HepG2 (cell line): ENCODE data around the gene KCTD5. TPM values are rescaled to one million over a fixed set of nuclear protein-coding genes. Genes with fewer than 3 reads are reported as not detected.

ENCODE experiments used
- ATAC-seq: fragments of 200-7000 bp; cut with Tn5 transposase; 3 replicates; pipeline ENCODE4 v1.9.1; 2020; ENCODE audit warnings: mild to moderate bottlenecking, moderate library complexity
- BruUV-seq: library from RNA; stranded (reverse); fragments of 400-500 nt; replicated peaks from 2 replicates; lab custom pipeline; 2021; lab: Mats Ljungman, UMichigan
- CTCF ChIA-PET: fragments of 300-600 bp; formaldehyde crosslinking; extraction: SDS; loops from one replicate; lab custom pipeline; 2021; ENCODE audit warnings: low total read pairs, inconsistent platforms, low intra/inter-chr PET ratio; lab: Yijun Ruan, JAX
- POLR2A ChIA-PET: fragments of 350-600 bp; sonication (Branson Sonifier 250); formaldehyde crosslinking; loops from one replicate; lab custom pipeline; 2020; ENCODE audit warnings: antibody characterized with exemption, inconsistent platforms; lab: Yijun Ruan, JAX
- DNase-seq: peaks from one replicate; pipeline ENCODE4 v3.0.0-alpha.2; 2015; ENCODE audit warnings: low spot score
- FAIRE-seq: peaks from 3 replicates; lab custom pipeline; 2011; peaks lifted over from hg19 to GRCh38; lab: Jason Lieb, UNC
- H2AFZ ChIP-seq: one replicate; pipeline ENCODE4 v1.6.1; 2011; ENCODE audit warnings: low read length, inconsistent platforms
- H3K27ac ChIP-seq: fragments of 300-600 bp; 3 replicates; pipeline ENCODE4 v1.8.0; 2011; ENCODE audit warnings: mixed run types, mild to moderate bottlenecking, mixed read lengths, low read length, inconsistent platforms; ENCODE audit not compliant: insufficient read depth; ENCODE audit errors: extremely low read length
- H3K27me3 ChIP-seq, 2 experiments: fragments of 200-600 bp in 1 of 2; 2 replicates in 1 of 2; 3 replicates in 1 of 2; pipeline versions ENCODE4 v1.6.0 to v1.8.0; 2011; ENCODE audit warnings: low read length in 2 of 2, mild to moderate bottlenecking in 2 of 2, moderate library complexity in 2 of 2, inconsistent platforms in 1 of 2; ENCODE audit not compliant: insufficient read depth in 2 of 2, control insufficient read depth in 1 of 2
- H3K36me3 ChIP-seq, 2 experiments: fragments of 200-600 bp in 1 of 2; replicated peaks in 1 of 2; 2 replicates in 1 of 2; 3 replicates in 1 of 2; pipeline versions ENCODE4 v1.5.1 to v1.8.0; 2011; ENCODE audit warnings: low read length in 2 of 2, inconsistent platforms in 1 of 2; ENCODE audit not compliant: insufficient read depth in 2 of 2, control insufficient read depth in 1 of 2
- H3K4me1 ChIP-seq: 2 replicates; pipeline ENCODE4 v1.5.1; 2012; ENCODE audit warnings: low read length, inconsistent platforms; ENCODE audit not compliant: insufficient read depth
- H3K4me2 ChIP-seq: 2 replicates; pipeline ENCODE4 v1.6.0; 2011; ENCODE audit warnings: low read depth, low read length, inconsistent platforms
- H3K4me3 ChIP-seq, 3 experiments: fragments of 200-600 bp in 1 of 3; sonication (generic), shearing (Covaris generic) in 1 of 3; replicated peaks in 1 of 3; 2 replicates each; pipeline ENCODE4 v1.5.1; 2011 to 2016; ENCODE audit warnings: low read length in 3 of 3, inconsistent platforms in 2 of 3, low read depth in 2 of 3, mild to moderate bottlenecking in 2 of 3, control low read depth in 1 of 3, mixed read lengths in 1 of 3; ENCODE audit not compliant: insufficient read depth in 1 of 3
- H3K79me2 ChIP-seq: one replicate; pipeline ENCODE4 v1.6.1; 2011; ENCODE audit warnings: low read length, inconsistent platforms; ENCODE audit not compliant: insufficient read depth
- H3K9ac ChIP-seq: 2 replicates; pipeline ENCODE4 v1.6.0; 2011; ENCODE audit warnings: mild to moderate bottlenecking, low read depth, low read length, inconsistent platforms; ENCODE audit not compliant: insufficient read depth
- H3K9me3 ChIP-seq: 2 replicates; pipeline ENCODE4 v1.5.1; 2012; ENCODE audit warnings: mild to moderate bottlenecking, low read length
- H4K20me1 ChIP-seq: 2 replicates; pipeline ENCODE4 v1.6.0; 2011; ENCODE audit warnings: inconsistent platforms, mild to moderate bottlenecking, low read length, moderate library complexity; ENCODE audit not compliant: insufficient read depth
- CTCF ChIP-seq: sonication (generic); formaldehyde crosslinking; IDR thresholded peaks from 2 replicates; pipeline ENCODE4 v1.5.0; 2020; ENCODE audit warnings: mild to moderate bottlenecking, missing genetic modification reagents, moderate library complexity
- THYN1 ChIP-seq: sonication (generic); formaldehyde crosslinking; IDR thresholded peaks from 2 replicates; pipeline ENCODE4 v1.8.1; 2023; ENCODE audit warnings: low read depth, mild to moderate bottlenecking, moderate library complexity, missing genetic modification reagents, borderline replicate concordance
- TMF1 ChIP-seq: sonication (generic); formaldehyde crosslinking; IDR thresholded peaks from 2 replicates; pipeline ENCODE4 v1.8.1; 2022; ENCODE audit warnings: low read depth, missing genetic modification reagents
- ZNF513 ChIP-seq: sonication (generic); formaldehyde crosslinking; conservative IDR thresholded peaks from 2 replicates; pipeline ENCODE4 v1.5.0; 2020; ENCODE audit warnings: missing genetic modification reagents
- WGBS: methylation state at CpG from one replicate; pipeline ENCODE4 v1.1.6; 2017; ENCODE audit warnings: low lambda C conversion rate; 5-methylcytosine and 5-hydroxymethylcytosine counted together
- in situ Hi-C: cut with HindIII; loops from 2 replicates; pipeline ENCODE4 v1.10.0; 2017; ENCODE audit warnings: low pct_unique_long_range_greater_than_20kb; ENCODE audit not compliant: extremely low pct_ligation_motif_present
- intact Hi-C: fragments of 100-400 bp; cut with micrococcal nuclease; formaldehyde crosslinking; loops from one replicate; pipeline ENCODE4 v1.10.0; 2022; ENCODE audit not compliant: unreplicated experiment
- polyA plus RNA-seq, 8 experiments: library from polyadenylated mRNA; depleted of rRNA in 3 of 8; stranded (reverse) in 7 of 8; unstranded in 1 of 8; fragments of >200 nt; fragmentation: Illumina TruSeq in 4 of 8; extraction: Trizol in 4 of 8; gene quantifications; 2 replicates each; pipeline versions ENCODE4 v1.2.1 to v1.2.3, GENCODE V29; 2011 to 2016; ENCODE audit warnings: low read depth in 4 of 8, missing spikeins in 1 of 8, mixed read lengths in 1 of 8; ENCODE audit not compliant: insufficient read depth in 1 of 8
- total RNA-seq, 5 experiments: library from RNA; depleted of rRNA; stranded (reverse); fragments of >200 nt; fragmentation: Illumina TruSeq; extraction: Trizol; gene quantifications; 2 replicates each; pipeline ENCODE4 v1.2.3, GENCODE V29; 2016; ENCODE audit warnings: low read depth in 1 of 5

KCTD5 gene
- total and polyA plus RNA-seq, 2 of the 13 experiments (the other 11 are each of a cell fraction or from before 2014, with no cell fraction given), result 25.4 to 29.8 TPM

DNA sequence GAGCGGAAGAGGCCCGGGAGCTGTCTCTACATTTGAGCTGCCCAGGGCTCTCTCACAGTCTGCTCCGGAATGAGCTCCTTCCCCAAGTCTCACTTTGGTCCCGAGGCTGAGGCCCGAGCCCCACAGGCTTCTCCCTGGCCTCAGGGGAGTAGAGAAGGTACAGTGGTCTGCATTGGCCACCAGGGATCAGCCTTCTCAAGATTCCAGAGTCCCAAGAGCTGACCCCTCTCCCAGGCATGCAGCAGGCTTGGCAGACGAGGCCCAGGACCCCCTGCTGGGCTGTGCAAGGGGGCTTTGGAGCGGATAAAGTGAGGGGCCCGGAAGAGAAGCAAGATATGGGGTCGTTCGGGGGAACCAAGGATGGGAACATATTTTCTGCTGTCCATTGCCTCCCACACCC, 34.6 kb downstream of the KCTD5 start:
- ChIA-PET POLR2A (interaction anchor here (1.4 kb wide), 1 partner anchor 35 kb away, joined by 4 read pairs; the partner anchor contains the start of gene KCTD5), CTCF (interaction anchor here (0.9 kb wide), 1 partner anchor 42 kb away, joined by 3 read pairs; no protein-coding TSS in a partner anchor)
- Histone ChIP-seq H4K20me1 (no peaks in the 10 kb centered on the region), H3K9ac (no peak overlapping the region), H3K4me3 (no peak overlapping the region), H3K4me2 (no peak overlapping the region), H3K36me3 (no peaks in the 10 kb centered on the region), H2AFZ (no peak overlapping the region), H3K79me2 (no peaks in the 10 kb centered on the region), H3K9me3 (no peaks in the 10 kb centered on the region), H3K27me3 (peaks cover 7 to 36% of the 10 kb centered on the region in 2 experiments), H3K27ac (no peak overlapping the region), H3K4me1 (peaks cover 23% of the 10 kb centered on the region)
- DNase-seq, result no peak
- in situ Hi-C loops, result no loop called here
- intact Hi-C loops, result no loop called here
- BruUV-seq, result no TSS peak
- FAIRE-seq, result no peak
- 22% methylated on average over 10 of the region's 10 CpGs for whole genome bisulfite sequencing
- ATAC-seq, result peak; percentile 5; the same call in 2 of the 3 replicates
- TF ChIP-seq CTCF (CRISPR knock-in tag) (peak; percentile 10; the same call in 1 of the 2 replicates), THYN1 (CRISPR knock-in tag) (no peak)

DNA sequence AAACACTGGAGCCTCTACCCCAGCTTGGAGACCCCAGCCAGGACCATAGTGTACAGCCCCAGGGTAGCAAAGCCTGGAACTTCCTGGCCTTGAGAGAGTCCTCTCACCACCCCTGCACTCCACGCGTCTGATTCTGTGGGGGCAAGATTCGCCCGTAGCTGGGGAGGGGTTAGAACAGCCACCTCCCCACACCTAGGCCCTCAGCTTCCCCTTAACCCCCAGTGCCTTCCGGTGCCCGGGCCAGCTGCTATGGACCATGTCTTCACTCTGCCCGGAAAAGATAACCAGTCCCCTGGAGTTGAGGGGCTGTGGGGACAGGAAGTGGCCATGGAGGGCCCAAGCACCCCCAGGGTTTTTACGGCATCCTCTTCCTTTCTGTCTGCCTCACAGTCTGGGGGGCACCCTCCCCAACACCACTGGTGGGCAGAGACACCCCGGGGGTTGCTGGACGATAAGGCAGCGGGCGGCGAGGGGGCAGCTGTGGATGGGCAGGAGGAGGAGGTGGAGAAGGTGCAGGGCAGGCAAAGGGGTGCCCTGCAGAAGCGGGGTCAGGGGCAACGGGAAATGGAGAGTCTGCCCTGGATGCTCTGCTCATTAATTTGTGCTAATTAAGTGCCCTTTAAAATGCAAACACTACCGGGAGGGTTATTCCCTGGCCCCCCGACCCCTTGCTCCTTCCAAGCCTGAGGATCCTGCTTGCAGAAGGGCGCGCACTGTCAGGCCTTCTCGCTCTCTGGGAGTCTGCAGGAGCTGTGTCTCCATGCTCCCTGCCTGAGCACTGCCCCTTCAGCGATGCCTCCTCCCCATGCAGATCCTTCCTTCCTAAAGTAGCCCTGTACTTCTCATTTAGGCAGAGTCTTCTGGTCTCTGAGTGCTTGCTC, 35.3 kb downstream of the KCTD5 start:
- H2AFZ ChIP-seq, result no peak overlapping the region
- no peak overlapping the region for H3K27ac ChIP-seq
- peaks cover 27% of the 10 kb centered on the region for H3K4me1 ChIP-seq
- H4K20me1 ChIP-seq, result no peaks in the 10 kb centered on the region
- no peaks in the 10 kb centered on the region for H3K36me3 ChIP-seq
- H3K4me3 ChIP-seq, result no peak overlapping the region
- TF ChIP-seq ZNF513 (CRISPR knock-in tag) (no peak), TMF1 (CRISPR knock-in tag) (no peak)
- H3K79me2 ChIP-seq, result no peaks in the 10 kb centered on the region
- CTCF ChIA-PET, result no interaction called here
- no peaks in the 10 kb centered on the region for H3K9me3 ChIP-seq
- intact Hi-C loops, result no loop called here
- 61% methylated on average over 15 of the region's 21 CpGs for WGBS
- no peak overlapping the region for H3K9ac ChIP-seq
- in situ Hi-C loops, result no loop called here
- DNase-seq, result no peak
- no peak for FAIRE-seq
- H3K4me2 ChIP-seq, result no peak overlapping the region
- POLR2A ChIA-PET, result interaction anchor here (1.3 to 1.4 kb wide), 1 partner anchor 35 kb away, joined by 3 to 4 read pairs; the partner anchor contains the start of gene KCTD5
- BruUV-seq, result no TSS peak
- no peak for ATAC-seq
- H3K27me3 ChIP-seq, result peaks cover 7 to 31% of the 10 kb centered on the region in 2 experiments
